BLaER1 treated with 17β-estradiol and CSF1 and Interleukin-3, amounts not matched to agents 10 nM and 100 nM (cell line): ENCODE results near the gene DLG2.

ENCODE experiments used
- H3K27ac ChIP-seq, 11 experiments: shearing (Covaris generic); formaldehyde crosslinking; 2 replicates each; pipeline ENCODE4 v1.8.1; 2022
- H3K27me3 ChIP-seq, 11 experiments: shearing (Covaris generic); formaldehyde crosslinking; 2 replicates each; pipeline ENCODE4 v1.8.1; 2022
- H3K36me3 ChIP-seq, 11 experiments: shearing (Covaris generic); formaldehyde crosslinking; 2 replicates each; pipeline ENCODE4 v1.8.1; 2022
- H3K4me1 ChIP-seq, 10 experiments: shearing (Covaris generic); formaldehyde crosslinking; 2 replicates each; pipeline ENCODE4 v1.8.1; 2022
- H3K4me2 ChIP-seq, 11 experiments: shearing (Covaris generic); formaldehyde crosslinking; 2 replicates each; pipeline ENCODE4 v1.8.1; 2022
- H3K4me3 ChIP-seq, 10 experiments: shearing (Covaris generic); formaldehyde crosslinking; 2 replicates each; pipeline ENCODE4 v1.8.1; 2022
- H3K9ac ChIP-seq, 11 experiments: shearing (Covaris generic); formaldehyde crosslinking; 2 replicates each; pipeline ENCODE4 v1.8.1; 2022
- H3K9me3 ChIP-seq, 11 experiments: shearing (Covaris generic); formaldehyde crosslinking; replicated peaks in 1 of 11; 2 replicates each; pipeline ENCODE4 v1.8.1; 2022
- H4K20me1 ChIP-seq, 11 experiments: shearing (Covaris generic); formaldehyde crosslinking; 2 replicates each; pipeline ENCODE4 v1.8.1; 2022
- Cebpa-rat ChIP-seq, 11 experiments: shearing (Covaris generic); IDR thresholded peaks; 2 replicates each; pipeline ENCODE4 v1.8.1; 2022

DLG2 gene

GRCh38 chr11:85048801-85049200 lies 578.3 kb downstream of the DLG2 start:
- Histone ChIP-seq H3K4me2 (no peak overlapping the region), H3K4me3 (no peak overlapping the region), H3K9me3 (no peaks in the 10 kb centered on the region), H3K36me3 (no peaks in the 10 kb centered on the region), H3K27ac (no peak overlapping the region), H4K20me1 (no peaks in the 10 kb centered on the region), H3K4me1 (no peaks in the 10 kb centered on the region), H3K9ac (no peak overlapping the region), H3K27me3 (no peaks in the 10 kb centered on the region; a peak in 1 of 22 replicates)
- no peak for TF ChIP-seq Cebpa-rat (IDR thresholded peaks at IDR 0.05)

GRCh38 chr11:85045716-85046115 lies 581.4 kb downstream of the DLG2 start:
- Histone ChIP-seq H3K9me3 (no peaks in the 10 kb centered on the region), H3K4me2 (no peak overlapping the region), H4K20me1 (no peaks in the 10 kb centered on the region), H3K4me1 (no peaks in the 10 kb centered on the region), H3K9ac (no peak overlapping the region), H3K27ac (no peak overlapping the region), H3K4me3 (no peak overlapping the region), H3K36me3 (no peaks in the 10 kb centered on the region), H3K27me3 (no peaks in the 10 kb centered on the region; a peak in 1 of 22 replicates)
- no peak for TF ChIP-seq Cebpa-rat (IDR thresholded peaks at IDR 0.05)

DNA sequence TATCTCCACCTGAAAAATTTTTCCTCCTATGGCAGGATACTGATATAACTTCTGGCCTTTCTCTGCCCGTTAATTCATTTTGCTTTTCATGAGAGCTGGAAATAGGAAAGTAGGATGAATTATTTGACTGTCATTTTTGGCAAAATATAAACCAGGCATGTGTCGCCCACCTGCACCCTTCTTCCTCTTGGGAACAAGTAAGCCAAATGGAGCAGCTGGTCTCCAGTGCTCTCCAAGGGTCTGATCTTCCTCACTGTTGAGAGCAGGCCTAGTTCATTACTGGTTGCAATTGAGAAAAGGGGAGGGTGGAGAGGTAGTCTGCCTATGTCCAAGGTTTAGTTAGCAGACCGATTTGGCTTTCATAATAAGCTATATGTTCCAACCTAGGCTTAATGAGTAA lies 582.2 kb downstream of the DLG2 start:
- no peaks in the 10 kb centered on the region for H3K4me1 ChIP-seq
- no peaks in the 10 kb centered on the region for H3K36me3 ChIP-seq
- H4K20me1 ChIP-seq, result no peaks in the 10 kb centered on the region
- no peak overlapping the region for H3K27ac ChIP-seq
- no peak for TF ChIP-seq Cebpa-rat (IDR thresholded peaks at IDR 0.05)
- no peak overlapping the region for H3K9ac ChIP-seq
- H3K4me2 ChIP-seq, result no peak overlapping the region
- no peaks in the 10 kb centered on the region; a peak in 1 of 22 replicates for H3K27me3 ChIP-seq
- no peaks in the 10 kb centered on the region for H3K9me3 ChIP-seq
- no peak overlapping the region for H3K4me3 ChIP-seq

DNA sequence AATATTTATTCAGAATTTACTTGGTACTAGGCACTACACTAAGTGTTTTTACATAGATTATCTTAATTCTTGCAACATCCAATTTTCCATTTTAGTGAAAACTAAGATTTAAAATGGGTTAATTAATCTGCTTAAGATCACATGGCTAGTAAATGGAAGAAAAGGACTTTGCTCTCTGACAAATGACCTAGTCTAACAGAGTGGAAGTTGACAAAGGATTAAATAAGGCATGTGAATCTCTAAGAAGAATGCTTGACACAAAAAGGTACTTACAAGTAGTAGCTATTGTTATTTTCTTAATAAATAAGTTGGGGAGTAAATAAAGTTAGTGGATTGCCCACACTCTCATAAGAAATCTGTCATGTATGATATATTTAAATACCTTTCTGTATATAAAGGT lies 584.8 kb downstream of the DLG2 start:
- TF ChIP-seq Cebpa-rat (IDR thresholded peaks at IDR 0.05), result no peak
- Histone ChIP-seq H3K4me3 (no peak overlapping the region), H3K36me3 (no peaks in the 10 kb centered on the region), H3K27ac (no peak overlapping the region), H3K4me2 (no peak overlapping the region), H4K20me1 (no peaks in the 10 kb centered on the region), H3K9ac (no peak overlapping the region), H3K9me3 (no peaks in the 10 kb centered on the region), H3K4me1 (no peaks in the 10 kb centered on the region), H3K27me3 (no peaks in the 10 kb centered on the region; a peak in 1 of 22 replicates)

DNA sequence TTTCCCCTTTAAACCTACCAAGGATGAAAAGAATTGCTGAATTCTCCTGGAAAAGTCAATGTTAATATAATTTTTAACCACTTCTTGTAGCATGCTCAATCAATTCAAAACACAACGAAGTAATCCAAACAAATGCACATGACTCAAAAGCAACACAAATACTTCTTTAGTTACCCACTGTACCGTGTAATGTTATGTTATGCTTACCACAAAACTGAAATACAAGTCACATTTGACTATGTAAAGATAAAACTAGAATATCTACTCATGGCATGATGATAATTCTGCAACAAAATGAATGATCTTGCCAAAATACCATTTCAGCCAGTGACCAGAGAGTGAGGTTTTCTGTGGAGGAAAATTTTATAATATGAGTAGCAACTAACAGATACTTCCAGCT lies 587.0 kb downstream of the DLG2 start:
- H3K4me2 ChIP-seq, result no peak overlapping the region
- no peak overlapping the region for H3K27ac ChIP-seq
- no peak for TF ChIP-seq Cebpa-rat (IDR thresholded peaks at IDR 0.05)
- no peak overlapping the region for H3K9ac ChIP-seq
- H3K27me3 ChIP-seq, result no peaks in the 10 kb centered on the region; a peak in 1 of 22 replicates
- no peaks in the 10 kb centered on the region for H3K36me3 ChIP-seq
- H3K9me3 ChIP-seq, result no peaks in the 10 kb centered on the region
- H3K4me1 ChIP-seq, result no peaks in the 10 kb centered on the region
- no peak overlapping the region for H3K4me3 ChIP-seq
- H4K20me1 ChIP-seq, result no peaks in the 10 kb centered on the region

DNA sequence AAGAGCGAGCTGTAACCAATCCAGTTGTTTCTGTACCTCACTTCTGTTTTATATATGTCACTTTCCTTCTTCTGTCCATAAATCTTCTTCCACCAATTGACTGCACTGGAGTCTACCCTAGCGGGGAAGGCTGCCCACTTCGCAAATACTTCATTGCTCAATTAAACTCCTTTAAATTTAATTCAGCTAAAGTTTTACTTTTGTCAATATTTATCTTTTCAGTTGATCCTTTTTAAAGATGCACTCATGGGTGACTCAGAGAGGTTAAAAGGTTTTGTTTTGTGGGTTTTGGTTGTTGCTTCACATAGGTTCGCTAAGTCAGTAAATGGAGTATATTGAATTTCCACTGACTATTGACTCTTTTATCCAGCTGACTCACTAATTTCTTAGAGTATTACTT lies 597.2 kb downstream of the DLG2 start:
- TF ChIP-seq Cebpa-rat (IDR thresholded peaks at IDR 0.05), result no peak
- Histone ChIP-seq H3K27ac (no peak overlapping the region), H3K36me3 (no peaks in the 10 kb centered on the region), H3K9ac (no peak overlapping the region), H3K4me3 (no peak overlapping the region), H4K20me1 (no peaks in the 10 kb centered on the region), H3K4me1 (no peaks in the 10 kb centered on the region), H3K27me3 (no peaks in the 10 kb centered on the region), H3K9me3 (peaks cover 0 to 16% (median 12%) of the 10 kb centered on the region in 11 experiments; a peak in 13 of 22 replicates), H3K4me2 (0 out of 22 replicates have a peak overlapping the region, but pooled peaks of 1 of the 11 experiments have one; percentile 12)

DNA sequence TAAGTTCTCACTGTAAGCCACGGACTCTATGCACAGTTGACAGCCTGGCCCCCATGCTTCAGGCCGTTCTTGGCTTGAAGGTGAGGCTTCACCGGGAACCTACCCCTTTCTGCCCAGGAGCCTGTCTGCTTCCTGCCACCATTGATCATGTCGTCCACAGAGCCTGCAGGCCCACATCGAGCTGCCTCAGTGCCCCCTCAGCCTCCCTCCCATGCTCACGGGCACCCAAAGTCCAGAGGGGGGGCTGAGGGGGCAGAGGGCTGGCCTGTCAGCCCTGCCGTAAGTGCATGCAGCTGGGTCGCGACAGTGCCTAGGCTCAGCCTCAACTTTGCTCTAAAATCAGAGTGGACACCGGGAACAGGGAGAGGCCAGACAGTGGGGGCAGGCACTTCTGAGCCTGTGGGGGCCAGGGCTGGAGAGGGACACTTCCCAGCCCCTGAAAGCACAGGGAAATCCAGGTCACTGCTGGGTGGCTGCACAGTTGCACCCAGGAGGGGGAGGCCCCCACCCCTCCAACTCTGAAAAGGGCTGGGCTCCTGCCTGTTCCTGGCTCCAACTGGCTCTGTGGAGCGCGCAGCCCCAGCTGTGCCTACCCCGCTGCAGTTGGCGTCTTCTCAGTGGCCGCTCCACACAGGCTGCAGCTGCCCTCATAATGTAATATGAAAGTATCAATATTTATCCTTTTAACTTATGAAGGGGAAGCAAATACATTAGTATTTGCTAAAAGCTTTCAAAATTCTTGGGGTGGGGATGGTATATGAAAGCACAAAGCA lies 598.6 kb downstream of the DLG2 start:
- Histone ChIP-seq H3K27me3 (no peaks in the 10 kb centered on the region), H3K4me1 (no peaks in the 10 kb centered on the region), H3K9ac (no peak overlapping the region), H3K4me2 (no peak overlapping the region), H3K36me3 (no peaks in the 10 kb centered on the region), H3K4me3 (no peak overlapping the region), H4K20me1 (no peaks in the 10 kb centered on the region), H3K9me3 (peaks cover 0 to 16% (median 12%) of the 10 kb centered on the region in 11 experiments; a peak in 13 of 22 replicates), H3K27ac (no peak overlapping the region)
- TF ChIP-seq Cebpa-rat (IDR thresholded peaks at IDR 0.05), result no peak

- no peak overlapping the region for H3K4me2 ChIP-seq
- no peaks in the 10 kb centered on the region for H3K27me3 ChIP-seq
- H3K4me3 ChIP-seq, result no peak overlapping the region
- H3K4me1 ChIP-seq, result no peaks in the 10 kb centered on the region
- H3K9me3 ChIP-seq, result peaks cover 0 to 16% (median 12%) of the 10 kb centered on the region in 11 experiments; a peak in 13 of 22 replicates
- H3K27ac ChIP-seq, result no peak overlapping the region
- H3K9ac ChIP-seq, result no peak overlapping the region
- no peaks in the 10 kb centered on the region for H4K20me1 ChIP-seq
- no peak for TF ChIP-seq Cebpa-rat (IDR thresholded peaks at IDR 0.05)
- H3K36me3 ChIP-seq, result no peaks in the 10 kb centered on the region
These were observed 599.8 kb downstream of the DLG2 start for GRCh38 chr11:85027346-85027745.

GRCh38 chr11:85021058-85021457 lies 606.1 kb downstream of the DLG2 start:
- Histone ChIP-seq H4K20me1 (no peaks in the 10 kb centered on the region), H3K9ac (no peak overlapping the region), H3K27ac (no peak overlapping the region), H3K9me3 (no peaks in the 10 kb centered on the region; a peak in 1 of 22 replicates), H3K4me1 (no peaks in the 10 kb centered on the region), H3K27me3 (no peaks in the 10 kb centered on the region), H3K4me3 (no peak overlapping the region), H3K4me2 (no peak overlapping the region), H3K36me3 (no peaks in the 10 kb centered on the region)
- TF ChIP-seq Cebpa-rat (IDR thresholded peaks at IDR 0.05), result no peak

GRCh38 chr11:84993386-84993785 lies 633.8 kb downstream of the DLG2 start:
- Histone ChIP-seq H3K9me3 (peaks cover 0 to 9% (median 0%) of the 10 kb centered on the region in 11 experiments; a peak in 5 of 22 replicates), H3K9ac (no peak overlapping the region), H3K36me3 (no peaks in the 10 kb centered on the region), H3K4me3 (no peak overlapping the region), H3K4me2 (no peak overlapping the region), H3K4me1 (no peaks in the 10 kb centered on the region), H3K27me3 (no peaks in the 10 kb centered on the region), H3K27ac (no peak overlapping the region), H4K20me1 (no peaks in the 10 kb centered on the region)
- no peak for TF ChIP-seq Cebpa-rat (IDR thresholded peaks at IDR 0.05)
